K562 (cell line): ENCODE measurements around the gene ECD. TPM values are rescaled to one million over a fixed set of nuclear protein-coding genes. Genes with fewer than 3 reads are reported as not detected.

Source experiments
- CHD1 ChIP-seq: fragments of 200-600 bp; sonication (generic); IDR thresholded peaks from one replicate; pipeline ENCODE4 v1.6.1; 2012; ENCODE audit warnings: mild to moderate bottlenecking, moderate library complexity, low read length, inconsistent platforms
- COPS2 ChIP-seq: fragments of 450-650 bp; conservative IDR thresholded peaks from 2 replicates; pipeline ENCODE4 v1.6.1; 2016; ENCODE audit warnings: mild to moderate bottlenecking, moderate library complexity
- CXXC5 ChIP-seq: fragments of 250-450 bp; sonication (Bioruptor Pico); IDR thresholded peaks from 2 replicates; pipeline ENCODE4 v1.8.0; 2022; ENCODE audit warnings: inconsistent platforms, mild to moderate bottlenecking, moderate library complexity
- GTF3C2 ChIP-seq: IDR thresholded peaks from 3 replicates; pipeline ENCODE4 v1.6.1; 2011; ENCODE audit warnings: borderline replicate concordance, mild to moderate bottlenecking, moderate library complexity; ENCODE audit not compliant: insufficient read length; ENCODE audit errors: extremely low read depth
- HOXB6 ChIP-seq: fragments of 250-450 bp; sonication (Bioruptor Pico); IDR thresholded peaks from 2 replicates; pipeline ENCODE4 v1.5.1; 2022; ENCODE audit warnings: mild to moderate bottlenecking, borderline replicate concordance
- NRF1 ChIP-seq, 2 experiments: fragments of 450-650 bp; IDR thresholded peaks in 1 of 2; conservative IDR thresholded peaks in 1 of 2; 2 replicates each; pipeline ENCODE4 v1.6.1; 2014; ENCODE audit warnings: mild to moderate bottlenecking in 2 of 2
- POLR2H ChIP-seq: IDR thresholded peaks from 2 replicates; pipeline ENCODE4 v1.6.1; 2016; ENCODE audit warnings: missing genetic modification characterization, low read depth, mild to moderate bottlenecking, control low read depth, missing compliant biosample characterization, moderate library complexity
- SIN3B ChIP-seq: fragments of 450-650 bp; IDR thresholded peaks from 2 replicates; pipeline ENCODE4 v1.6.1; 2017; ENCODE audit warnings: low read depth, mild to moderate bottlenecking, moderate library complexity
- SOX6 ChIP-seq: fragments of 450-650 bp; IDR thresholded peaks from 2 replicates; pipeline ENCODE4 v1.6.1; 2014; ENCODE audit warnings: mild to moderate bottlenecking
- UBTF ChIP-seq, 2 experiments: IDR thresholded peaks; 2 replicates each; pipeline ENCODE4 v1.6.1; 2012; ENCODE audit warnings: improper control_type of control experiment in 2 of 2, low read depth in 2 of 2, low read length in 2 of 2, borderline replicate concordance in 1 of 2
- ZBTB1 ChIP-seq: sonication (generic); formaldehyde crosslinking; IDR thresholded peaks from 2 replicates; pipeline ENCODE4 v1.8.1; 2023; ENCODE audit warnings: missing genetic modification reagents, low read depth, mild to moderate bottlenecking, borderline replicate concordance
- ZNF253 ChIP-seq: fragments of 250-450 bp; sonication (Bioruptor Pico); conservative IDR thresholded peaks from 2 replicates; pipeline ENCODE4 v1.6.1; 2021; ENCODE audit warnings: mild to moderate bottlenecking
- ZNF57 ChIP-seq: fragments of 450-650 bp; formaldehyde crosslinking; IDR thresholded peaks from 2 replicates; pipeline ENCODE4 v1.4.0; 2020; ENCODE audit warnings: mild to moderate bottlenecking, moderate library complexity
- ZNF75A ChIP-seq: fragments of 450-650 bp; formaldehyde crosslinking; IDR thresholded peaks from 2 replicates; pipeline ENCODE4 v1.4.0; 2020; ENCODE audit warnings: mild to moderate bottlenecking
- polyA plus RNA-seq, 8 experiments: library from polyadenylated mRNA; depleted of rRNA in 4 of 8; stranded (reverse) in 5 of 8; unstranded in 3 of 8; fragments of >200 nt; fragmentation: Nextera tagmentation in 2 of 8; fragmentation: Illumina TruSeq in 1 of 8; extraction: Ambion mirVana in 2 of 8; extraction: Trizol in 1 of 8; gene quantifications; 2 replicates each; pipeline versions ENCODE4 v1.2.1 to v1.2.3, GENCODE V29; 2011 to 2014; ENCODE audit warnings: inconsistent platforms in 1 of 8, missing spikeins in 1 of 8
- total RNA-seq, 7 experiments: library from RNA; depleted of rRNA in 6 of 7; stranded (reverse); fragments of >200 nt in 6 of 7; fragmentation: Illumina TruSeq in 2 of 7; extraction: Trizol in 2 of 7; gene quantifications; 2 replicates each; pipeline versions ENCODE4 v1.2.1 to v1.2.3, GENCODE V29; 2011 to 2021; ENCODE audit warnings: low replicate concordance in 1 of 7
- TF ChIP-seq, protein P1 (sequence below): fragments of 450-650 bp; IDR thresholded peaks from one replicate; pipeline ENCODE4 v1.6.1; 2018; ENCODE audit warnings: mild to moderate bottlenecking, moderate library complexity; ENCODE audit not compliant: partially characterized antibody

The ECD gene
- total and polyA plus RNA-seq, 9 of the 15 experiments (the other 6 are each of a cell fraction or from before 2014, with no cell fraction given) = 33.5 to 79.9 (median 53.2) TPM

DNA sequence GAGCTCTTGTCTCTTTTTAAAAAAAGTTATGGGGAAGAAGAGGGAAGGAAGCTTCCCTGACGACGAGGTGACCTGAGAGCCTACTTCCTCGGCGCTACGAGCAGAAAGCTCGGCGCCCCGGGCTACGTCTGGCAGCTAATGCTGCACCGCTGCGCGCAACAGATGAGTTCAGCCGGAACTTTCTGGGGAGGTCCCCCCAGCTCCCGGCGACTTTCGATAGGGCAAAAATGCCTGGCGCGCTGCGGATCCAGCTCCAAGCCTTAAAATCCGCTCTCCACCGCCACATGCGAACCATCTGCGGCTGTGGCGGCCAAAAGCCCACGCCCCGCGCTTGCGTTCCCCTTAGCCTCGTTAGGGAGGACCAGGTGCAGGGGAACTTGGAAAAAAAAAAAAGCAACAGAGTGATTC lies 71.8 kb downstream of the ECD start (continued):
- TF ChIP-seq ZNF253 (CRISPR knock-in tag) (no peak), ZNF57 (CRISPR knock-in tag) (no peak), HOXB6 (CRISPR knock-in tag) (no peak), GTF3C2 (no peak), COPS2 (no peak), POLR2H (tag) (no peak), NRF1 (conservative IDR thresholded peaks at IDR 0.05 in 1 of 2, IDR thresholded peaks at IDR 0.05 in 1 of 2) (no peak), CXXC5 (no peak), SOX6 (no peak), SIN3B (0 out of 2 replicates have a peak, but pooled peaks have one; percentile 7), CHD1 (peak; percentile 95), UBTF (IDR thresholded peaks at IDR 0.05; ENCODE audit: borderline replicate concordance in 1 of 2, low read depth in 2 of 2, low read length in 2 of 2) (peak; percentile 93 to 94; a peak in 3 of 4 replicates), ZNF75A (CRISPR knock-in tag) (no peak), ZBTB1 (CRISPR knock-in tag) (no peak)
- TF ChIP-seq, protein P1, sequence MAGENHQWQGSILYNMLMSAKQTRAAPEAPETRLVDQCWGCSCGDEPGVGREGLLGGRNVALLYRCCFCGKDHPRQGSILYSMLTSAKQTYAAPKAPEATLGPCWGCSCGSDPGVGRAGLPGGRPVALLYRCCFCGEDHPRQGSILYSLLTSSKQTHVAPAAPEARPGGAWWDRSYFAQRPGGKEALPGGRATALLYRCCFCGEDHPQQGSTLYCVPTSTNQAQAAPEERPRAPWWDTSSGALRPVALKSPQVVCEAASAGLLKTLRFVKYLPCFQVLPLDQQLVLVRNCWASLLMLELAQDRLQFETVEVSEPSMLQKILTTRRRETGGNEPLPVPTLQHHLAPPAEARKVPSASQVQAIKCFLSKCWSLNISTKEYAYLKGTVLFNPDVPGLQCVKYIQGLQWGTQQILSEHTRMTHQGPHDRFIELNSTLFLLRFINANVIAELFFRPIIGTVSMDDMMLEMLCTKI = no peak
